ENCODE data around the gene KLHL22.
A peak's percentile ranks its signal among the peaks of the same experiment; 100 is the strongest.

Gene KLHL22

GRCh38 chr22:20433686-20434241, 61.8 kb downstream of the KLHL22 start:
- DNase-seq (ENCODE audit: low read depth in 2 of 2), result no peak

DNA sequence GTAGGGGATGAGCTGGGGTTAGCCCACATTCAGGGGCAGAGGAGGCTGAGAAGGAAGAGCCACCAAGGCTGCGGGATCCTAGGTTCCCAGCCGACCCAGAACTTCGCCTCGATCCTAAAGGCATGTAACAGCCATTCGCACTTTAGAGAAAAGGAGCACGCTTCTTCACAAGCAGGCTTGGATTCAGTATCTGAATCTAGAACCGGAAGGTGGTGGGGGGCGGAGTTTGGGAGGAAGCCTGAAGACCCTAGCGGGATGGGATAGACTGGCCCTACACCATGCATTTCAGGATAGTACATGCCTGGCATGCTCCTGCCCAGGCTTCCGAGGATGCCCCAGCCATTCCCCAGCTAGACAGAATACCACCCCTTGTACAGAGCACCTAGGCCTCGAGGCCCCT, 62.4 kb downstream of the KLHL22 start:
- no peak for DNase-seq (ENCODE audit: low read depth in 2 of 2)

DNA sequence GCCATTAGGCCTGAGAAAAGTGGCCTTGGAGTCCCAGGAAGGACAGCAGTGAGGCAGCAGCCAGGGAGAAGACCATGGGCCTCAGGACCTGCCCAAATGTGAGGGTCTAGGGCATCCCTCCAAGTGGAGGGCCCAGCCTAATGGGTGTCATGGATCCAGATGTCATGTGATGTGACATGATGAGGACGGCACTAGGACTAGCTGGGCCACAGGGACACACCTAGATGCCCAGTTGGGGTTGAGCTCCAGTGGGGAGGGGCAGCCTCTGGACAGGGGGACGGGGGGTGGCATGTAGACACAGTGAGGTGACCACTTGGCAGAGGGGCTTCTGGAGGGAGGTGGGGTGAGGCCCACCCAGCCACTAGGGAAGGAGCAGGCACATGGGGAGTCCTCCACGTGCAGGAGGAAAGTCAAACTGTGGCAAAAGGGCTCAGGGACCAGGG, 63.3 kb downstream of the KLHL22 start:
- DNase-seq (ENCODE audit: low read depth in 2 of 2), result no peak

DNA sequence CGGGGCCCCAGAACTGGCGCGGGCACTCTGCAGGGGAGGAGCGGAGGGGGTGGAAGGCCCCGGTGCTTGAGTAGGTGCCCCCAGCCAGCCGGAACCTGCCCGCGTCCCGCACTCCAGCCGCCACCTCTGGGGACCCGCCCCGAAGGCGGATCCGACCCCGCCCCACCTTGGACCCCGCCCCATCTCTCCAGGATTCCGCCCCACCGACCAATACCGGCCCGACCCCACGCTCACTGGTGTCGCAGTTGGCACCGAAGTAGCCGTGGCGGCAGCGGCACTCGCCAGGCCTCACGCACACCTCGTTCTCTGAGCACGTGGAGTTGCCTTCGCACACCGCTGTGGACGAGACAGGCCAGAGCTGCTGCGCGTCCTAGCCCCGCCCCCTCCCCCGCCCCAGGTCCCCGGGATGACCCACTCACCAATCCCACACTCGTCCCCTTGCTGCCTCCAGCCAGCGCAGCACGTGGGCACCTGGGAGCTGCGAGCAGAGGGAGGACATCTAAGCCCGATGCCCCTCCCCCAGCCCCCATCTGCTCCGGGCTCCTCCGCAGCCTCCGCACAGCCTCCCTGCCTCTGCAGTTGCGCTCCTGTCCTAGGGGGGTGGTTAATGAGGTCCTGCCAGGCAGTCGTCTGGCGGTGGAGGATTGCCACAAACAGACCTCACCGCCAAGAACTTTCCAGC, 63.9 kb downstream of the KLHL22 start:
- DNase-seq (ENCODE audit: low read depth in 2 of 2), result no peak

DNA sequence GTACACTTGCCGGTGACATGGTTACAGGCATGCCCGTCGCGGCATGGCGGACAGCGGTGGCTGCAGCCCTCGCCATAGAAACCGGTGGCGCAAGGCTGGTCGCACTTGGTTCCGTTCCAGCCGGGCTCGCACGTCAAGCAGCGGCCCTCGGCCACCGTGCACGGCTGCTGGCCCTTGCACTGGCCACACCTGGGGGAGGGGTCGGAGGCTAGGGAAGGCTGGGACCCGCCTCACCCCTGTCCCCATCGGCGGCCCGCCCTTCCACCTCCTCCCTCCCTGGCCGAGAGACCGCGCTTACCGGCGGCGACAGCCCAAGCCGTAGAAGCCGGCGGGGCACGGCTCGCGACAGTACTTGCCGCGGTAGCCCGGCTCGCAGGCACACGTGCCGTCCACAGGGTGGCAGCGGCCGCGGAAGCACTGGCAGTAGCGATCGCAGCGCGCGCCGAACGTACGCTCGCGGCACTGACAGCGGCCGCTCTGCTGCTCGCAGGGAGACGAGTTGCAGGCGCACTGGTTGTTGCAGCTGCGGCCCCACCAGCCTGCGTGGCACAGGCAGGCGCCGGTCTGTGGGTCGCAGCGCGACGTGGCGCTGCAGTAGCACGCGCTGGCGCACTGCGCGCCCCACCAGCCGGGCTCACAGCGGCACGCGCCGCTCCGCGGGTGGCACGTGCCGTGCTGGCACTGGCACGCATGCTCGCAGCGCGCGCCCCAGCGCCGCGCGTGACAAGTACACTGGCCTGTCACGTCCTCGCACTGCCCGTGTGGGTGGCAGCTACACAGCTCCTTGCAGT, 64.7 kb downstream of the KLHL22 start:
- no peak for DNase-seq (ENCODE audit: low read depth in 2 of 2)

GRCh38 chr22:20430101-20430719, 65.4 kb downstream of the KLHL22 start:
- DNase-seq (ENCODE audit: low read depth in 2 of 2), result no peak

DNA sequence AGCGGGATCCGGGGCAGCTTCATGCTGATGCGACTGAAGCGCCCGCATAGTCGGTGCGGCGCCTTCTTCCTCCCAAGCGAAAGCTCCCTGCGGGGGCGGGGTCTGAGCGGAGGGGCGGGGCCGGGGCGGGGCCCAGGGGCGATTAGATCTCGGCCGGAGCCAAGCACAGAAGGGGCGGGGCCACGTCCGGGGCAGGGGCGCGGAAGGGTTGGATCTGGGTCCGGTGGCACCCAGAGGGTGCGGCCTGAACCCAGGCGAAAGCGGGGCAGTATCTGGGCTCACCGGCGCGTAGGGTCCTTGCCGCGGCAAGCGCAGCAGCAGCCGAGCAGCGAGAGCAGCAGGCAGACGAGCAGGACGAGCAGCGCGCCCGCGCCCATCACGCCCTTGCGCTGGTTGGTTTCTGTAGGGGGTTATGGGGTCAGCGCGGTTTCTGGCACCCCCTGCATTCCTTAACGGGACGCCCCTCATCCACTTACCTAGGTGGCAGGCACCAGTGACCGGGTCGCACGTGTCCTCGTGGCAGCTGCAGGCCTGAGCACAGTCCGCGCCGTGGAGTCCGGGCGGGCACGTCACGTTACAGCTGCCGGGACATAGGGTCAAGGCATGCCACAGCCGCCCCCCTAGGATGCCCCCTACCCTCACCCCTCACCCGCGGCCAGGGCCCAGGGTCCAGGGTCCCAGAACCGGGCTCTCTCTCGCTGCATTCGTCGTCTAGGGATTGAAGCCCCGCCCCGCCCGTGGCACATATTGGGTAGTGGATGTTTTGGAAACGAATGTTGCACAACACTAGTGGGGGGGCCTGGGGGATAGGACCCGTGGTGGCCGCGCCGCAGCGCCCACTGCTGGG, 66.1 kb downstream of the KLHL22 start:
- DNase-seq (ENCODE audit: low read depth in 2 of 2), result peak; percentile 53 to 65

GRCh38 chr22:20428496-20429253, 66.9 kb downstream of the KLHL22 start:
- DNase-seq (ENCODE audit: low read depth in 2 of 2), result no peak

GRCh38 chr22:20427945-20428417, 67.6 kb downstream of the KLHL22 start:
- no peak for DNase-seq (ENCODE audit: low read depth in 2 of 2)

GRCh38 chr22:20427104-20427944, 68.3 kb downstream of the KLHL22 start:
- no peak for DNase-seq (ENCODE audit: low read depth in 2 of 2)

GRCh38 chr22:20426259-20426615, 69.4 kb downstream of the KLHL22 start:
- DNase-seq (ENCODE audit: low read depth in 2 of 2), result no peak

DNA sequence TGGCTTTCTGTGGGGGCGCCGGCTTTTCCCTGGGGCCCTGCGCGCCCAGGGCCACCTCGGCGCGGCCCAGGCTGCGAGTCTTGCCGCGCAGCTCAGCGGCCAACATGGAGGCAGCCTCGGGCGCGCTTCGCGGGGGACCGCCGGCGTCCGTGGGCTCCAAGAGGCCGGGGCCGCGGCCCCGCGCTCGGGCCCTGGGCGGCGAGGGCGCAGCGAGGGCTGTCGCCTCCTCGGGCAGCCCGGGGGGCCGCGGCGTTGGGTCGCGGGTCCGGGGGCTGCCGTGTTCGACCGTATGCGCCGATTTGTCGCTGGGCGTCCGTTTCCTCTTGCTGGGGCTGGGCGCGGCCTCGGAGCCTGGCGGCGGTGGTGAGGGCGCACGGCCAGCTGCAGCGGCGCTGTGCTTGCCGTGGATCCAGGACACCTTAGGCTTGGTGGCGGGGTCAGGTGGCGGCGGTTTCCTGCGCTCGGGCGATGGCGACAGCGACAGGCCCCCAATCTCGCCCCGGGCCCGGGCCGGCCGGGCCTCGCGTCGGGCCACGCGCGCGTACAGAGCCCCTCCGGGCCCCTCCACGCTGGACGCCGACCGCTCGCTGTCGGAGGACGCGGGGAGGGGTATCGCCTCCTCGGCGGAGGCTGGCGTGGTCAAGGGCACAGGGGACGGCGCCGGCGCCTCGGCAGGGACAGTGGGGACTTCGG, 69.9 kb downstream of the KLHL22 start:
- DNase-seq (ENCODE audit: low read depth in 2 of 2), result no peak

DNA sequence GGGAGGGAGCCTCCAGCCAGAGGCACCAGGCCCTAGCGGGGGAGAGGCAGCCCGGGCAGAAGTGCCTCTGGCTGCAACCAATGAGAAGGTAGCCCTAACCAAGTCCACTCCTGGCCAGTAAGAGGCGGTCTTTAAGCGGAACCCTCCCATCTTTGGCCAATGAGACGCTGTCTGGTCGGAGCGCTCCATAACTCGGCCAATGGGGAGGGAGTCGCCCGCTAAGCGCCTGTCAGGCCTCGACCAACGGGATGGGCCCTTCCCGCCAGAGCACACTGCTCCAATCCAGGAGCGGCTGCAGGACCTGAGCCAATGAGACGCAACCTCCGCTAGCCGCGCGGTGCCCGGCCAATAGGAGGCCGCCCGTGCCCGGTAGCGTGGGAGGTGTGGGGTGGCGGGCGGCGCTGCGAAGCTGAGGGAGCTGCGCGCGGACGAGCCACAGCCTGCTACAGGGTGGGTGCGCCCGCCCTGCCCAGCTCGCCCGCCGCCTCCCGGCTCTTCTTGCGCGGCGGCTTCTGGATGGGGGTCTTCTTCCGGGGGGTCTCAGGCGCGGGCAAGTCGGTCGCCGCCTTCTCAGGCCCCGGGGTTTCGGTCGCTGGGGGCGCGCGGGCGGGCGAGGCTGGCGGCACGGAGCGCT, 70.5 kb downstream of the KLHL22 start:
- DNase-seq (ENCODE audit: low read depth in 2 of 2), result no peak

- no peak for DNase-seq (ENCODE audit: low read depth in 2 of 2)
Measured at GRCh38 chr22:20424568-20424931, 71.0 kb downstream of the KLHL22 start.

DNA sequence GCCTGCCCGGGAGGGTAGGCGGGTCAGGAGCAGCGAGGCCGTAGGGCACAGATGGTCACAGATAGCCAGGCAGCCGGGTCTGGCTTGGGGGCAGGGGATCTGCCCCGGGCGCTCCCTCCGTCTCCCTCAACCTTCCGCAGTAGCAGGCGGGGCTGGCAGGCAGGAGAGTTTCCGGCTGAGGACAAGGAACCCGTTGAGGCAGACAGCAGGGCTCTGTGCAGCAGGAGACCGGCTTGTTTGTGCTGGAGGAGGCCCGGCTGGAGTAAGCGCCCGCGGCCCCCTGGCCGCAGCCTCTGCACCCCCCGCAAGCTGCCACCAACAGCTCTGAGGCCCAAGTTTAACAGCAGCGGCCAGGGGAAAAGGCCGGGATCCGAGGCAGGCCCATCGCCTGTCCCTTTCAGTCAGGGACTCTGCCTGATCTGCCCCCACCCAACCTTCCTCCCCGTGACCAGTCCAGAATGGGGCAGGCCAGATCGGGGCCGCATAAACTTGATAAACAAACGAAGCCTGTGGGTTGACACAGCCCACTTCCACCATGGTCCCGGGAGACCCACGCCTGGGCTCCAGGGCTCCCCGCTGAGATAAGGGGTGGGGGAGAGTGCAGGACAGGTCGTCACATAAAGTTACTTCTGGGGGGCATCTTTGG, 71.6 kb downstream of the KLHL22 start:
- DNase-seq (ENCODE audit: low read depth in 2 of 2), result no peak

- DNase-seq (ENCODE audit: low read depth in 2 of 2), result no peak
Measured at GRCh38 chr22:20423008-20423905, 72.3 kb downstream of the KLHL22 start.

DNA sequence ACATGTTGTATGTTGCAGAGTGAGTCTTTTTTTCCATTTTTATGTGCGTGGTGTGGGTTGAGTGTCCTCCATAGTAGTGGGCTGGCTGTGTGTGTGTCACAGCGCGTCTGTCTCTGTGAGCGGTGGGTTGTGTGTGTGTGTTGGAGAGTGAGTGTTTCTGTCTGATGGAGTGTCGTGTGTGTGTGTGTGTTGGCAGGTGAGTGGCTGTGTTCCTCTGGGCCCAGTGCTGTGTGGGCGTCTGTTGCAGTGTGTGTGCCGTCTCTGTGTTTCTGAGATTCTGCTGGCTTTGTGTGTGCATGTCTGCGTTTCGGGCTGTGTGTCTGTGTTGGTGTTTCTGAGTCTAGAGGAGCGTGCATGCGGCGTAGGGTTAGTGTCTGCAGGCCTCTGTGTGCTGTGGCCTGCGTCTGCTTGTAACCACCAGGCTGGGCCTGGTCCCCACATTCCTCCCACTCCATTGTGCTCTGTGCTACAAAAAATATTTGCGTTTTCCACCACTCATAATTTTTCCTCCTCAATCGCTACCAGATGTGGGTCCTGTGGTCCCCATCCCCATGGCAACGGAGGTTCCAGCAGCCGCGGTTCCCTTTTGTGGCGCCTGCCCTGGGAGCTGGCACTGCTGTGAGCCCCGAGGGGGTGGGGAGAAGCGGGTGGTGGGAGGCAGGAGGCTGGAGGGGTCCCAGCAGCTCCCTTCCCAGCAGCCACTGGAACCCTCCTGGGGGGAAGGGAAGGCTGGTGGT, 73.2 kb downstream of the KLHL22 start:
- DNase-seq (ENCODE audit: low read depth in 2 of 2), result no peak
